Caco-2 (cell line): ENCODE results near the gene BTBD6. TPM values are rescaled to one million over a fixed set of nuclear protein-coding genes. Genes with fewer than 3 reads are reported as not detected.

ENCODE experiments used
- BruUV-seq: library from RNA; stranded (reverse); fragments of 400-500 nt; replicated peaks from 2 replicates; lab custom pipeline; 2021; lab: Mats Ljungman, UMichigan
- CTCF ChIA-PET: fragments of 300-600 bp; sonication (Branson Sonifier 250); formaldehyde crosslinking; loops from one replicate; lab custom pipeline; 2022; ENCODE audit warnings: antibody characterized with exemption; lab: Charles Lee
- POLR2A ChIA-PET: fragments of 300-600 bp; sonication (Branson Sonifier 250); formaldehyde crosslinking; loops from one replicate; lab custom pipeline; 2022; ENCODE audit warnings: antibody characterized with exemption; lab: Charles Lee
- DNase-seq, 2 experiments: peaks; one replicate each; pipeline versions ENCODE4 v3.0.0 to v3.0.0-alpha.2; 2020 to 2022
- H3K27me3 ChIP-seq: replicated peaks from 2 replicates; pipeline ENCODE4 v1.6.0; 2011; ENCODE audit warnings: low read length; ENCODE audit not compliant: control insufficient read depth, insufficient read depth
- H3K36me3 ChIP-seq: 2 replicates; pipeline ENCODE4 v1.5.1; 2011; ENCODE audit warnings: low read length; ENCODE audit not compliant: control insufficient read depth, insufficient read depth
- H3K4me1 ChIP-seq: fragments of 250-450 bp; sonication (Bioruptor Pico); 2 replicates; pipeline ENCODE4 v1.5.1; 2020; ENCODE audit warnings: mild to moderate bottlenecking
- H3K4me3 ChIP-seq: 2 replicates; pipeline ENCODE4 v1.5.1; 2011; ENCODE audit warnings: low read depth, mild to moderate bottlenecking, control low read depth, low read length
- H3K9me3 ChIP-seq: fragments of 250-450 bp; sonication (Bioruptor Pico); 2 replicates; pipeline ENCODE4 v1.5.1; 2020; ENCODE audit warnings: mild to moderate bottlenecking, moderate library complexity
- H3K27ac Mint-ChIP-seq: one replicate; pipeline ENCODE4 v1.8.0; 2022; ENCODE audit warnings: mixed read lengths; ENCODE audit not compliant: unreplicated experiment
- H3K27me3 Mint-ChIP-seq: one replicate; pipeline ENCODE4 v1.8.0; 2022; ENCODE audit warnings: mixed read lengths; ENCODE audit not compliant: insufficient read depth, unreplicated experiment
- H3K36me3 Mint-ChIP-seq: one replicate; pipeline ENCODE4 v1.8.0; 2022; ENCODE audit warnings: mild to moderate bottlenecking, mixed read lengths; ENCODE audit not compliant: insufficient read depth, unreplicated experiment
- H3K4me1 Mint-ChIP-seq: one replicate; pipeline ENCODE4 v1.8.0; 2022; ENCODE audit warnings: low read depth, mixed read lengths; ENCODE audit not compliant: unreplicated experiment
- H3K4me3 Mint-ChIP-seq: one replicate; pipeline ENCODE4 v1.8.0; 2022; ENCODE audit warnings: mild to moderate bottlenecking, moderate library complexity, mixed read lengths; ENCODE audit not compliant: unreplicated experiment
- H3K9me3 Mint-ChIP-seq: one replicate; pipeline ENCODE4 v1.8.0; 2022; ENCODE audit warnings: mixed read lengths; ENCODE audit not compliant: unreplicated experiment
- CTCF ChIP-seq, 2 experiments: fragments of 200-600 bp in 1 of 2; IDR thresholded peaks; 1 replicate in 1 of 2; 2 replicates in 1 of 2; pipeline versions ENCODE4 v1.5.1 to v1.8.0; 2011 to 2022; ENCODE audit warnings: antibody characterized with exemption in 1 of 2, control low read depth in 1 of 2, inconsistent platforms in 1 of 2, low read depth in 1 of 2, low read length in 1 of 2, mild to moderate bottlenecking in 1 of 2, moderate library complexity in 1 of 2; ENCODE audit not compliant: insufficient read depth in 1 of 2, severe bottlenecking in 1 of 2, unreplicated experiment in 1 of 2
- intact Hi-C: fragments of 100-400 bp; cut with micrococcal nuclease; formaldehyde crosslinking; loops from one replicate; pipeline ENCODE4 v1.10.0; 2022; ENCODE audit not compliant: unreplicated experiment
- total RNA-seq: library from RNA; stranded (reverse); gene quantifications from 2 replicates; pipeline ENCODE4 v1.2.3, GENCODE V29; 2022

The BTBD6 gene
- total RNA-seq, 1 experiment from 2014 or later, result 25.3 TPM

- no peaks in the 10 kb centered on the region for H3K36me3 ChIP-seq
- ChIA-PET CTCF (interaction anchor here (0.6 to 0.7 kb wide), 3 partner anchors 31 to 231 kb away, joined by 3 to 4 read pairs (median 3); no protein-coding TSS in a partner anchor), POLR2A (no interaction called here)
- intact Hi-C loops, result no loop called here
- no TSS peak for BruUV-seq
- H3K4me3 Mint-ChIP-seq, result no peak overlapping the region
- H3K27ac Mint-ChIP-seq, result no peak overlapping the region
- H3K9me3 ChIP-seq, result no peaks in the 10 kb centered on the region
- no peaks in the 10 kb centered on the region for H3K4me1 Mint-ChIP-seq
- H3K27me3 ChIP-seq, result no peaks in the 10 kb centered on the region
- H3K27me3 Mint-ChIP-seq, result no peaks in the 10 kb centered on the region
- DNase-seq, result no peak
- H3K4me1 ChIP-seq, result no peaks in the 10 kb centered on the region
- no peaks in the 10 kb centered on the region for H3K9me3 Mint-ChIP-seq
- H3K36me3 Mint-ChIP-seq, result peaks cover 7% of the 10 kb centered on the region
- no peak overlapping the region for H3K4me3 ChIP-seq
- TF ChIP-seq CTCF (IDR thresholded peaks at IDR 0.05; ENCODE audit: insufficient read depth in 1 of 2, low read depth in 1 of 2, low read length in 1 of 2, severe bottlenecking in 1 of 2, unreplicated experiment in 1 of 2), result no peak
These were observed 34.7 kb downstream of the BTBD6 start for GRCh38 chr14:105283028-105283427.

GRCh38 chr14:105283899-105284298 lies 35.6 kb downstream of the BTBD6 start:
- Mint-ChIP-seq H3K27me3 (no peaks in the 10 kb centered on the region), H3K27ac (no peak overlapping the region), H3K4me1 (no peaks in the 10 kb centered on the region), H3K9me3 (no peaks in the 10 kb centered on the region), H3K36me3 (peaks cover 7% of the 10 kb centered on the region), H3K4me3 (no peak overlapping the region)
- CTCF ChIA-PET, result interaction anchor here (0.6 kb wide), 1 partner anchor 32 kb away, joined by 4 read pairs; no protein-coding TSS in a partner anchor
- no peak for DNase-seq
- no TSS peak for BruUV-seq
- POLR2A ChIA-PET, result no interaction called here
- H3K36me3 ChIP-seq, result no peaks in the 10 kb centered on the region
- H3K4me1 ChIP-seq, result no peaks in the 10 kb centered on the region
- intact Hi-C loops, result no loop called here
- H3K27me3 ChIP-seq, result no peaks in the 10 kb centered on the region
- no peak overlapping the region for H3K4me3 ChIP-seq
- no peaks in the 10 kb centered on the region for H3K9me3 ChIP-seq
- no peak for TF ChIP-seq CTCF (IDR thresholded peaks at IDR 0.05; ENCODE audit: insufficient read depth in 1 of 2, low read depth in 1 of 2, low read length in 1 of 2, severe bottlenecking in 1 of 2, unreplicated experiment in 1 of 2)

DNA sequence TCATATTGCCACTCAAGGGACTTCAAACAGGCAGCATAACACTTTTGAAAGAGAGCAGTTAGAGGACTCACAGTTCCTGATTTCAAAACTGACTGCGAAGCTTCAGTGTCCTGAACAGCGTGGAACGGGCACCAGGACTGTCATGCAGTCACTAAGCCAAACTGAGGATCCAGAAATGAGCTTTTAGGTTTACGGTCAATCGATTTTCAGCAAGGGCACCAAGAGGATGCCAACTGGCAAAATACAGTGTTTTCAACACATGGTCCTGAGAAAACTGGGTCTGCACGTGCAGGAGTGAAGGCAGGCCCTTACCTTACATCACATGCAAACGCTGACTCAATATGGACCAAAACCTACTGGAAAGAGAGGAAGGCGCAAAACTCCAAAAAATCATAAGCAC lies 36.8 kb downstream of the BTBD6 start:
- H3K27ac Mint-ChIP-seq, result no peak overlapping the region
- no peak for TF ChIP-seq CTCF (IDR thresholded peaks at IDR 0.05; ENCODE audit: insufficient read depth in 1 of 2, low read depth in 1 of 2, low read length in 1 of 2, severe bottlenecking in 1 of 2, unreplicated experiment in 1 of 2)
- no peak overlapping the region for H3K4me3 ChIP-seq
- no peaks in the 10 kb centered on the region for H3K9me3 ChIP-seq
- H3K9me3 Mint-ChIP-seq, result no peaks in the 10 kb centered on the region
- no peak for DNase-seq
- H3K4me3 Mint-ChIP-seq, result no peak overlapping the region
- ChIA-PET CTCF (no interaction called here), POLR2A (no interaction called here)
- peaks cover 7% of the 10 kb centered on the region for H3K36me3 Mint-ChIP-seq
- BruUV-seq, result TSS peak; percentile 15
- H3K4me1 Mint-ChIP-seq, result no peaks in the 10 kb centered on the region
- intact Hi-C loops, result no loop called here
- H3K27me3 Mint-ChIP-seq, result no peaks in the 10 kb centered on the region
- H3K4me1 ChIP-seq, result no peaks in the 10 kb centered on the region
- H3K27me3 ChIP-seq, result no peaks in the 10 kb centered on the region
- no peaks in the 10 kb centered on the region for H3K36me3 ChIP-seq
